NOMO-1 treated with dmso at 0.1 percent for 144 hours (cell line): Measurements from ENCODE around the gene RNF112.
"Not testable (repeated sequence)": the region's sequence is repeated elsewhere in the genome, so short reads cannot be mapped to it uniquely, and the experiment has no call there.

ENCODE experiments used
- DNase-seq: peaks from one replicate; lab custom pipeline; 2025; ENCODE audit not compliant: unreplicated experiment; lab: John Stamatoyannopoulos, UW

RNF112 gene

GRCh38 chr17:19448341-19449268 is 37.6 kb downstream of the RNF112 start:
- no peak for DNase-seq

- DNase-seq: no peak
Observed at GRCh38 chr17:19449656-19450055, 38.6 kb downstream of the RNF112 start.

GRCh38 chr17:19453296-19453695 is 42.3 kb downstream of the RNF112 start:
- DNase-seq: no peak

GRCh38 chr17:19454074-19454473 is 43.0 kb downstream of the RNF112 start:
- no peak for DNase-seq

- no peak for DNase-seq
Observed at GRCh38 chr17:19456016-19456927, 45.2 kb downstream of the RNF112 start.

GRCh38 chr17:19457046-19457445 is 46.0 kb downstream of the RNF112 start:
- DNase-seq: no peak

- DNase-seq: no peak
Observed at GRCh38 chr17:19457830-19458271, 46.8 kb downstream of the RNF112 start.

- DNase-seq: not testable (repeated sequence)
Observed at GRCh38 chr17:19458481-19458880, 47.4 kb downstream of the RNF112 start.

GRCh38 chr17:19459018-19459655 is 48.1 kb downstream of the RNF112 start:
- DNase-seq: not testable (repeated sequence)

GRCh38 chr17:19460700-19461099 is 49.7 kb downstream of the RNF112 start:
- no peak for DNase-seq

- DNase-seq: no peak
Observed at GRCh38 chr17:19461116-19461515, 50.1 kb downstream of the RNF112 start.

GRCh38 chr17:19461681-19462080 is 50.6 kb downstream of the RNF112 start:
- no peak for DNase-seq

- DNase-seq: not testable (repeated sequence)
Observed at GRCh38 chr17:19462456-19463035, 51.5 kb downstream of the RNF112 start.

GRCh38 chr17:19464031-19465026 is 53.3 kb downstream of the RNF112 start:
- DNase-seq: no peak
